ENCODE measurements around the gene MOCOS.
"Not testable (repeated sequence)": the region's sequence is repeated elsewhere in the genome, so short reads cannot be mapped to it uniquely, and the experiment has no call there.

Gene MOCOS, protein sequence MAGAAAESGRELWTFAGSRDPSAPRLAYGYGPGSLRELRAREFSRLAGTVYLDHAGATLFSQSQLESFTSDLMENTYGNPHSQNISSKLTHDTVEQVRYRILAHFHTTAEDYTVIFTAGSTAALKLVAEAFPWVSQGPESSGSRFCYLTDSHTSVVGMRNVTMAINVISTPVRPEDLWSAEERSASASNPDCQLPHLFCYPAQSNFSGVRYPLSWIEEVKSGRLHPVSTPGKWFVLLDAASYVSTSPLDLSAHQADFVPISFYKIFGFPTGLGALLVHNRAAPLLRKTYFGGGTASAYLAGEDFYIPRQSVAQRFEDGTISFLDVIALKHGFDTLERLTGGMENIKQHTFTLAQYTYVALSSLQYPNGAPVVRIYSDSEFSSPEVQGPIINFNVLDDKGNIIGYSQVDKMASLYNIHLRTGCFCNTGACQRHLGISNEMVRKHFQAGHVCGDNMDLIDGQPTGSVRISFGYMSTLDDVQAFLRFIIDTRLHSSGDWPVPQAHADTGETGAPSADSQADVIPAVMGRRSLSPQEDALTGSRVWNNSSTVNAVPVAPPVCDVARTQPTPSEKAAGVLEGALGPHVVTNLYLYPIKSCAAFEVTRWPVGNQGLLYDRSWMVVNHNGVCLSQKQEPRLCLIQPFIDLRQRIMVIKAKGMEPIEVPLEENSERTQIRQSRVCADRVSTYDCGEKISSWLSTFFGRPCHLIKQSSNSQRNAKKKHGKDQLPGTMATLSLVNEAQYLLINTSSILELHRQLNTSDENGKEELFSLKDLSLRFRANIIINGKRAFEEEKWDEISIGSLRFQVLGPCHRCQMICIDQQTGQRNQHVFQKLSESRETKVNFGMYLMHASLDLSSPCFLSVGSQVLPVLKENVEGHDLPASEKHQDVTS

DNA sequence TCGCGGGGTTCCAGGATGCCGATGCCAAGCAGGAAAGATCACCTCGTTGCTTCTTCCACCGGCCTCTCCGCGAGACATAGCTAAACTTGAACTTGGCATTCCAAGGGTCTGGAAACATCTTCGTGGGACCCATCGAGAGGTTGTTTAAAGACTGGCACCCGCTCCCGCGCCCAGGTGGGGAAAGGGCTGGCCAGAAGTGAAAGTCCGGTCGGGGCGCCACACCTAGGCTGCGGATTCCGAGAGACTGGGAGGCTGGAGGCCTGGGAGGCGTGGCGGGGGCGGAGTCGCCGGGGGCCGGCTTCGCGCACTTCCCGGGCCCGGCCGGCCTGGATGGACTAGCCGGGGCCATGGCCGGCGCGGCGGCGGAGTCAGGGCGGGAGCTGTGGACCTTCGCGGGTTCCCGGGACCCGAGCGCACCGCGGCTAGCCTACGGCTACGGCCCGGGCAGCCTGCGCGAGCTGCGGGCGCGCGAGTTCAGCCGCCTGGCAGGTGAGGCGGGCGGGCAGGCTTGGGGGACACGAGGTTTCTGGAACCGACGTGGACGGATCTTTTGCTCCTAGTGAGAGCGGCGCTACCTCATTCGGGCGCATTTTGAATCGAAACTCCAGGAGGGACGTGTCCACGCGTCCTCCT is at the start of gene MOCOS:
Gene MOCOS (plus strand): TSS at position 305 of the 633 bp plus-strand sequence. CDS start 43 bp downstream, at position 348.
- peak; percentile 28 for DNase-seq

DNA sequence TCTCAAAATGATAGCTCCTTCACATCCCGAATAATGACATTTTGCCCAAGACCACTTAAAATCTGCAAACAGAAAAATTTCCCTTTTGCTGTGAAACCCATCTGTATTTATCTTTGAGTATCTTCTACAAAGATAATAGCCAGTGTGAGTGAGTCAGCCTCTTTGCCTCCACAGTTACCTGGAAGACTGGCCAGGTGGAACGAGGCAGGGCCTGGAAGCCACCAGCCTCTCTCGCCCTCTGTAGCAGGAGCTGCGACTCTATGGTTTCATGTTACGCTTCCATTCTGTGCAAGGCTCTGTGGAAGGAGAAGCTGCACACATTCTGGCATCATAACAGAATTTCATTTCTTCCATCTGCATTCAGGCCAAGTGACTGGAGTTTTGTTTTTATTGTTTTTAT is 48.1 kb upstream of the MOCOS start:
- DNase-seq = no peak

DNA sequence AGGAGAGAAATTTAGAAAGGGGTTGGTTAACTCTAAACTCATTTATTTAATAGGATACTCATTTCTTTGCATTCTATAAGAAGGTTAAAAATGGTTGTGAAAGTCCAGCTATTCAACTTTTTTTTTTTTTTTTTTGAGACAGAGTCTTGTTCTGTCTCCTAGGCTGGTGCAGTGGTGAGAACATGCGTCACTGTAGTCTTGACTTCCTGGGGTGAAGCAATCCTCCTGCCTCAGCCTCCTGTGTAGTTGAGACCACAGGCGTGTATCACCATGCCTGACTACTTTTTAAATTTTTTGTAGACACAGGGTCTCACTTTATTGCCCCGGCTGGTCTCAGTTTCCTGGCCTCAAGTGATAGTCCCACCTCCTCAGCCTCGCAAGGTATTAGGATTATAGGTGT is 45.7 kb upstream of the MOCOS start:
- DNase-seq = no peak

DNA sequence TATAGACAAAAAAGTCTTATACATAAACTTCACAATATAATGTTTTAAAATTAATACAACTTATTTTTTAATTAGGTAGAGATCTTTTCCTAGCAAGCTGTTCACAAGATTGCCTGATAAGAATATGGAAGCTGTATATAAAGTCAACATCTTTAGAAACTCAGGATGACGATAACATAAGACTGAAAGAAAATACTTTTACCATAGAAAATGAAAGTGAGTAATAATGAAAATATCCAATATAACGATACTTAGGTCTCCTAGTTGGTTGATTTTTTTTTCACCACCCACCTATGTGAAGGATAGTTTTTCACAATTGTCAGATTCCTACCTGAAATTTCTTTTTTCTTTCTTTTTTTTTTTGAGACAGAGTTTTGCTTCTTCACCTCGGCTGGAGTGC is 44.5 kb upstream of the MOCOS start:
- no peak for DNase-seq

DNA sequence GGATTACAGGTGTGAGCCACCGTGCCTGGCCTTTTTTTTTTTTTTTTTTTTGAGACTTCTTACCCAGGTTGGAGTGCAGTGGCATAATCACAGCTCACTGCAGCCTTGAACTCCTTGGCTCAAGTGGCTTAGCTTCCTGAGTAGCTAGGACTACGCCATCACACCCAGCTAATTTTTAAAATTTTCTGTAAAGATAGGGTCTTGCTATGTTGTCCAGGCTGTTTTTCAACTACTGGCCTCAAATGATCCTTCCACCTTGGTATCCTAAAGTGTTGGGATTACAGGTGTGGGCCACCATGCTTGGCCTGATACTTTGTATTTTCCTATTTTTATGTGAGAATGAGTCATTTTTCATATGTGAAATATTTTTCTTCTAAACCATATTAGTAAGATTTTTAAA is 43.9 kb upstream of the MOCOS start:
- no peak for DNase-seq

DNA sequence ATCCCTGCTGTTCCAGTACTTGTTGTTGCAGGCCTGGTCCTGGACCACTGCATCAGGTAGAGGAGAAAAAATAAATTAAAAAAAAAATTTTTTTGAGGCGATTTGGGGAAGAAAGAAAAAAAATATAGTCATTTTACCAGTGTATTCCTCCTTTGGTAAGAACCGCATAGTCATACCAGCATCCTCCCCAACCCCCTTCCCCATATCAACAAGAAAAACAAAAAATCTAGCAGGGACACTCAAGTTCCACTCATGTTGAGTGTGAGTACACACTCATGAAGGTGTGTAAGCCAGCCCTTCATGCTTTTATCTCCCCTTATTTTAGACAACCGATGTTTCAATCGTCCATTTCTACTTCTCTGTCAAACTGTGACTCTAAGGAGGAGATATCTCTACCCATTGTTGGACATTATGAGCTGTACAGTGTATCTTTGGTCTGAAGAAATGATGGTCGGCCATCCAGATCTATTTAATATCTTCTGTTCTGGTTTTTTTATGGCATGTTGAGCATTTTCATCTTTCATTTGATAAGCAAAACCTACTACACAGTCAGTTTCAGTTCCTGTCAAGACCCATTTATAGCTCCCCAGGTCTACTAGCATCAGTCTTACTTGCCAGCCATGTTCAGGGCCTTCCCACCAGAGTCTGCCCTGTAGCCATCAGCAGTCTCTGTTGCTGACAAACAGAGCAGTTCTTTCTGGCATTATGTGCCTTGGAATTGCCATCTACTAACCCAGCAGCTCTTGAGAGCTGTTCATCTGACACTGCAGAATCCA is 37.6 kb upstream of the MOCOS start:
- DNase-seq = no peak

DNA sequence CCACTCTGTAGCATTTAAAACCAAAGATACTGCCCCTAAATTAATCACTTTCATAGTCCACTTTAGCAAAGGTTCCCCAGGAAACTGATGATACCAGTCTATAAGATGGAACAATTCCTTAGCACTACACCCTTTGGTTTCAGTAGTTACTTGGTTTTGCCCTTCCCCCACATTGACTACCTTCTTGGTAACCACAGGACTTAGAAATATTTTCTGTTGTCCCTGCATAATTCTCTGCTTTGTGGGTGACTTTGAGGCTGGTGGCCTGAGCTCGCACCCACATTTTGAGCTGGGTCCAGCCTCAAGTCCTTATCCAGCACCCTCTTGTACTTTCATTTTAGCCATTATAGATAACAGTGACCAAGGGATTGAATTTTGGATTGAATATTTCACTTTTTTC is 34.5 kb upstream of the MOCOS start:
- DNase-seq = no peak

DNA sequence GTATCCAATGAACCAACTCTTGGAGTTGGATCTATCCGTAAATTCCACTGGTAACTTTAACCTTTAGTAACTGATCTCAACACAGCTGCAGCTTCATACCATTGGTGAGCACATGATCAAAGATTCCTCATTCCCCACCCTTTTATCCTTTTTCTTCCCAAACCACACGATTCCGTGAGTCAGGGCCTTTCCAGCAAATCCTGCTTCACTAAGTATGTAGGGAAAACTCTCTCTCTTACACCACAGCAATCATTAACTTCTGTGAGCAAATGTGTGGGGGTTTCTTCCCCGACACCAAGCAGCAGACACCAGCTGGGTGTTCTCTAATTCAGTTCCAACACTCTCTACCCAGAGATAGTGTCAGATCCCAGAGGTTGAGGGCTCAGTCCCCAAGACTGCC is 34.1 kb upstream of the MOCOS start:
- no peak for DNase-seq

DNA sequence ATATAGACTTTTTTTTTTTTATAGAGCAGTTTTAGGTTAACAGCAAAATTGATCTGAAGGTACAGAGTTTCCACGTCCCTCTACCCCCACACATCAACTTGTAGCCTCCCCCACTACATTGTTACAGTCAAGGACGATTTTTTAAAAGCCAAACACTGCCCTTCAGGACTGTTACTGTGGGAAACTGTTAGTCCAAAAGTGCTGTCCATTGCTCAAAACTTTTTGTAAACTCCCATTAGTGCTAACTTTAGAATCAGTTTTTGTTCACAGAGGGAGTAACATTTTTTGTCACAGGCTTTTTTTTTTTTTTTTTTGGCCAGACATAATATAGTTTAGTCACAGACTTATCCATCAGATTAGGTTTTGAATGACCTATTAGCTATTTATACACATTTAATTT is 33.5 kb upstream of the MOCOS start:
- no peak for DNase-seq

DNA sequence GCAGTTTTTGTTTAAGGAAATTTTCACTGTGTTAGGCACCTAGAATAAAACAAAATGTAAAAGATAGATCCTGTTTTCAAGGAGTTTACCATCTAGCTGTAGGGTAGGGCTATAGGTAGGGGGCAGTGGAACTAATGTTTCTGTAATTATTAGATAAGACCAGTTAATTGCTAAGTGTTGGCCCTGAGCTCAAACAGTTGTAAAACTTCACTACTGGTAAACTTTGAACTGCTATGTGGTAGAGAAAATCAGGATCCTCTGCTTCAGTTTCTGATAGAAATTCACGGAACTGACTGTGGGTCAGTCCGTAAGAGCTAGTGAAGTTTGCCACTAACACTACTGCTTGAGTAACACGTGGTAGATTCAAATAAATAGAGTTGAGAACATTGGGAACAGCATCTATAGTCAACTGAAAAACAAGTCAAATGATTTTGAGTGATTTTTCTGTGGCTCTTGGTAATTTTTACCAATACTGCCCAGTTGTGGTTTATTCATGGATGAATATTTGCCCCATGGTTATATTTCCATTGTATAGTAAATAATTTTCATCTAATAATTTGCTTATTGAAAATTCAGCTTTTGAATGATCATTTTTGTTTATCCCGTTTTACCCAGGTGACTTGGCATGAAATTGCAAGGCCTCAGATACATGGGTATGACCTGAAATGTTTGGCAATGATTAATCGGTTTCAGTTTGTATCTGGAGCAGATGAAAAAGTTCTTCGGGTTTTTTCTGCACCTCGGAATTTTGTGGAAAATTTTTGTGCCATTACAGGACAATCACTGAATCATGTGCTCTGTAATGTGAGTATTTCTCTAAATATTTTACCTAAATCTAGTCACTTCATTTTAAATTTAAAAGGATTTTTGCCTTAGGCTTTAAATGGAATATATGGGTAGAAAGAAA is 31.2 kb upstream of the MOCOS start:
- DNase-seq = no peak

DNA sequence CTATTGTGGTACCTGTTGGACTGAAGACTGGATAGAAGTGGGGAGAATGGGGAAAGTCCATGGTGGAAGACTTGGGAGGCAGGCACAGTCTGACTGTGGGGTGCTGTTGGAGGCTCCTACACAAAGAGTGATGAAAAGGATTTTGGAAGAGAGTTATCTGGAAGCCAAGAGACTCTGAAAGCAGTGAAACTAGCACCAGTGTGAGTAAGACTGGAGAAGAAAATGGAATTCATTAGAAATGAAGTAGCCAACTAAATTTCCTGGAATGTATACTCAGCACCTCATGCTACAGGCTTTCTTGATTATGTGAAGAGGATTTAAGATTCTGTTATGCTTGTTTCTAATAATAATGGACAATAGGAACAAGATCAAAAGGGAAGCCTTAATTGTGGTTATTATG is 29.9 kb upstream of the MOCOS start:
- no peak for DNase-seq

DNA sequence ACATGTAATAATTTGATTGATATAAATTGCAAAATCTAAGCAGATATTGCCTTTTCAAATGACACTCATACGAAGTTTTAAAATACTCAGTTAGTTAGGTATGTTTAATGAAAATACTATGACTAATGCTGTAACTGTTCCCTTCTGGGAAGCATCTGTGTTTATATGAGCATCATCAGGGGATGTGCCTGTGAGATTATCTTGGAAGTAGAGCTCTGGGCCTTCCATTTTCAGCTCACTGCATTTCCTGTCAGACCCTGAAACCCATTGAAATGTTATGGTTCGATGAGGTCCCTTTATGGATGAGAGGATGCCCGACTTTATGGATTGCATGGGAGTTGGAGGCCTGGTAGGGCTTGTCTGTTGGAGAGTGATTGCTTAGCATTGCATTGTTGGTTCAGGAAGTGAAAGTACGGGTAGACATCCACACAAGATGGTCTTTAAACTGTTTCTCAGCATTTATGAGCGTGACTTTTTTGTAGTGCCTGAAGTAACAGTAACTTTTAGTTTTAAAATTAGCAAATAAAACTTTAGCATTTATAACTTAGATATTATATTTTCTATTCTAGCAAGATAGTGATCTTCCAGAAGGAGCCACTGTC is 28.9 kb upstream of the MOCOS start:
- no peak for DNase-seq

DNA sequence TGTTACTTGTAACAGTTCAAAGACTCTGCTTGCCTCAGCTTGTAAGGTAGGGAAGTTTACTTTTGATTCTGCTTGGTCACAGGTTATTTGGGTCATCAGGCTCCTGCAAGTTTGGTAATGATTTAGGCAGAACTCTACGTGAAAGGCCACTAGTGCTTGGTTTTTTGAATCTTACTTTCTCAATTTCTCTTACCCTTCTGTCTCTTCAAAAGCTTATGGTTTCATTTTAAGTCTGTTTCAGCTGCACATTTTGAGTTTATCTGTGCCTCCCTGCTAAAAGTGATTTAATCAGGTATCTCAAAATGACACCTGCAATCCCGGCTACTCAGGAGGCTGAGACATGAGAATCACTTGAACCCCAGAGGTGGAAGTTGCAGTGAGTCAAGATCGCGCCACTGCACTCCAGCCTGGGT is 26.3 kb upstream of the MOCOS start:
- no peak for DNase-seq

DNA sequence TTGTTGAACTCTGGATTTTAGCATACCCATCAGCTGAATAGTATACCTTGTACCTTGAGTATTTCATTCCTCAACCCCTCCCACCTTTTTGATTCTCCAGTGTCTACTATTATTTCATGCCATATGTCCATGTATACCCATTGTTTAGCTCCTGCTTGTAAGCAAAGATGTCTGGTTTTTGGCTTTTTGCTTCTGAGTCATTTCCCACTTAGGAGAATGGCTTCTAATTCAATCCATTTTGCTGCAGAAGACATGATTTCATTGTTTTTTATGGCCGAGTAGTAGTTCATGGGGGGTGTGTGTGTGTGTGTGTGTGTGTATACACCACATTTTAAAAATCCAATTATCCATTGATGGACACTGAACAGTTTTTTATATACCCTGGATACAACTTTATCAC is 24.3 kb upstream of the MOCOS start:
- no peak for DNase-seq

DNA sequence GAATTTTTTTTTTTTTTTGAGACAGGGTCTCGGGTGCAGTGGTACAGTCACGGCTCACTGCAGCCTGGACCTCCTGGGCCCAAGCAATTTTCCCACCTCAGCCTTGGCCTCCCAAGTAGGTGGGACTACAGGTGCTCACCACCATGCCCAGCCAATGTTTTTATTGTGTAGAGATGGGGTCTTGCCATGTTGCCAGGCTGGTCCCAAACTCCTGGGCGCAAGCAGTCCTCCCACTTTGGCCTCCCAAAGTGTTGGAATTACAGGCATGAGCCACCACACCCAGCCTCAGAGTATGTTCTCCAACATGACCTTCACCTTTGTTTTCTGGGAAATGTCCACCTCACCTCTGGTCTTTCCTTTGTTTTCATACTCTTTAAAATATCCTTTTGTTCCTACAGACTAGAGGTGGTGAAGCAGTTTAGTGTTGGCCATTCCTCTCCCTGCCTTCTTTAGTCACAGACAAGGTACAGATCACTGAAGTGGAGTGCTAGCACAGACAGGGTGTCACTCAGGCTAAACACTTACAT is 19.5 kb upstream of the MOCOS start:
- DNase-seq = no peak

DNA sequence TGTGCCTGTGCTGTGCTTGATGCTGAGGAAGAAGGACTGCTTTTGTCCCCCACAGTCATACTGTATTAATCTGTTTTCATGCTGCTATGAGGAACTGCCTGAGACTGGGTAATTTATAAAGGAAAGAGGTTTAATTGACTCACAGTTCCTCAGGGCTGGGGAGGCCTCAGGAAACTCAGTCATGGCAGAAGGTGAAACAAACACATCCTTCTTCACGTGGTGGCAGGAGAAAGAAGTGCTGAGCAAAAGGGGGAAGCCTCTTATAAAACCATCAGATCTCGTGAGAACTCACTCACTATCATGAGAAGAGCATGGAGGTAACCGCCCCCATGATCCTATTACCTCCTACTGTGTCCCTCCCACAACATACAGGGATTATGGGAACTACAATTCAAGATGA is 19.0 kb upstream of the MOCOS start:
- DNase-seq = not testable (repeated sequence)

DNA sequence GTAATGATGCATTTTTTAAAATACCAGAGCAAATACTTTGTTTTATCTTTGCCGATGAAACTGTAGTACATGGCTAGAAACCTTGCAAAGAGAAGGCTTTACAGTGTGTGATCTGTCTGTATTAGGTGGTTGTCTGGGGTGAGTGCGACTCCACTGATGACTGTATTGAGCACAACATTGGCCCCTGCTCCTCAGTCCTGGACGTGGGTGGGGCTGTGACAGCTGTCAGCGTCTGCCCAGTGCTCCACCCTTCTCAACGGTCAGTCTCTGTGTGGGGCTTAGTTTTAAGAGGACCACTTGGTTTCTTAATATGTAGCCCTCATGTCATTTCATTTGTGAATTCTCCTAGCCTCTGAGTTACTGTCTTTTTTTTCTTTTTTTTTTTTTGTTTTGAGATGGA is 17.4 kb upstream of the MOCOS start:
- DNase-seq = no peak

DNA sequence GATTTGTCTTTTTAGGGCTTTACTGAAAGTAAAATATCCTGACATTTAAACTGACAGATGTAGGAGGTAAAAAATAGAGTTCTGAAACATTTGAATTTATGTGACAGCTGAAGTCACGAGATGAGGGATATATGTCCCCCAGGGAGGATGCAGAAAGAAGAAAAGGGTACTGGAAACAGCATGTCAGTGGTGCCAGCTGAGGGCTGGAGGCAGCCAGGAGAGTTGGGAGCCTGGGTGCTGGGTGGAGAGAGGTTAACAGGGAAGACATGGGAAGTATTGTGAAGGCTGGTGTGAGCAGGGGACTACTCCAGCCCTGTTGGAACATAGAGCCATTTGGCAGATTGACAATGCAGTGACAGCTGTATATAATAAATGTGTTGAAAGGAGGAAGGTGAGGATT is 11.8 kb upstream of the MOCOS start:
- DNase-seq = no peak

DNA sequence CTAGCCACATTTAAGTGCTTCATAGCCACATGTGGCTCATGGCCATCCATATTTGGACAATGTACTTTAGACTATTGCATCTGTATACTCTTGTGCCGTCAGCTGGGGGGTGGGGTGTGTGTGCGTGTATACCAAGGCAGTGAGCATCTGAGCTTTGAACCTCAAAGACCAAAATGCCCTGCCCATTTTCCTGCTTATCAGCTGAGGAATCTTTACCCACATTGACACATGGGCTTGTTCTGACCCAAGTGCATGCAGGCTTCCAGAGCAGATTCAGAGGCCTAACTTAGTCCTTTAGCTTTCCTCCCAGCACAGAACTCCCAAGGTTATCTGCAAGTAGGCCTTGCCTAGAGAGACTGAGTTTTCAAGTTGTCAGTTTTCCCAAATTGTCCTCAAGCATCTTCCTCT is 11.1 kb upstream of the MOCOS start:
- no peak for DNase-seq

DNA sequence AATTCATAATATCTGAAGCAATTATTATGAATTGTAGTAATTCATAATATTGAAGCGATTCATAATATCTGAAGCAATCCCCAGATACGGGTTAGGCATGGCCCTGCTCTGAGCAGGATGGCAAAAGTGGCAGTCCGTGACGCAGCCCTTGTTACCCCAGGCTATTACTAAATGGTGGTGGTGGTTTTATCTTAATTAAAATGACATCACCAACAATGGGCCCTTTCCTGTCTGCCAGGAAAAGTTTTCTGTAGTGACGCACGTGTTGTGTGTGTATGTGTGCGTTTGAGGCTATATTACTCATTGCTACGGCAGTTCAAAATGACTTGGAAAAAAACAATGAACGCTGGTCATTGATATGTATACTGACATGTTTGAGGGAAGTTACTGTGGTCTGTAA is 10.6 kb upstream of the MOCOS start:
- DNase-seq = no peak

DNA sequence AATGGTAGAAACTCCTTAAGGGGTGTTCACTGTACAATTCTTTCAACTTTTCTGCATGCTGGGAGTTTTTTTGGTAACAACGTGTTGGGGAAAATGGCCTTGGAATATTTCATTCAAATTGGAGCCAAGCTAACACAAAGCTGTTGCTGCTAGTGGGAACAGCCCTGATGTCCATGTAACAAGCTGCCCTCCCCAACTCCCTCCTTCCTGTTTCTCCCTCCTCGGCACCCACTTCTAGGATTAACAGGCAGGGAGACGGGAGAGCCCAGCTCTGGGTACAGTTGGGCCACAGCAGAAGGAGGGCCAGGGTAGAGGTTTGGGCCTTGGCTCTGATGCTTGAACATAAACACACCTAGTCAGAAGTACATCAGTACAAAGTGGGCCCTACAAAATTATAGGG is 9.4 kb upstream of the MOCOS start:
- no peak for DNase-seq

All from CD4-positive, alpha-beta T cell treated with Interleukin-12 subunit alpha and Interleukin-12 subunit beta, for 1 hour (primary cell).